Rectal smooth muscle tissue (tissue), 1 donor: ENCODE measurements around the gene MARS1.
"Not testable (repeated sequence)": the region's sequence is repeated elsewhere in the genome, so short reads cannot be mapped to it uniquely, and the experiment has no call there.

Source experiments
- H3K27ac ChIP-seq: one replicate; pipeline ENCODE4 v1.7.0; 2013; ENCODE audit warnings: low read depth, low read length, inconsistent platforms
- H3K27me3 ChIP-seq: one replicate; pipeline ENCODE4 v1.7.0; 2013; ENCODE audit warnings: low read length; ENCODE audit not compliant: control insufficient read depth, insufficient read depth
- H3K36me3 ChIP-seq: one replicate; pipeline ENCODE4 v1.7.0; 2013; ENCODE audit warnings: low read length; ENCODE audit not compliant: control insufficient read depth, insufficient read depth
- H3K4me1 ChIP-seq: one replicate; pipeline ENCODE4 v1.7.0; 2013; ENCODE audit warnings: low read length; ENCODE audit not compliant: control insufficient read depth, insufficient read depth
- H3K4me3 ChIP-seq: one replicate; pipeline ENCODE4 v1.7.0; 2013; ENCODE audit warnings: low read length
- H3K9ac ChIP-seq: one replicate; pipeline ENCODE4 v1.7.0; 2013; ENCODE audit warnings: low read length

Gene MARS1

DNA sequence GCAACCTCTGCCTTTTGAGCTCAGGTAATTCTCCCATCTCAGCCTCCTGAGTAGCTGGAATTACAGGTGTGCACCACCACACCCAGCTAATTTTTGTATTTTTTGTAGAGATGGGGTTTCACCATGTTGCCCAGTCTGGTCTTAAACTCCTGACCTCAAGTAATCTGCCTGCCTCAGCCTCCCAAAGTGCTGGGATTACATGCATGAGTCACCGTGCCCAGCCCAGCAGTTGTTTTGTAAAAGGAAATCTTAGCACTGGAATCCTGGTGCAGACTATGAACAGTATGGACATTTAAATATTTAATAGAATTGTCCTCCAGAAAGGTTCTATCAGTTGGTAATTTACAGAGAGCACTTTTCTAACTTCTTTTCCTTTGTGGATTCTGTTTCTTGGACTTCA is 73.2 kb downstream of the MARS1 start:
- H3K9ac ChIP-seq, H3K4me3 ChIP-seq, H3K4me1 ChIP-seq, H3K27ac ChIP-seq, H3K27me3 ChIP-seq, H3K36me3 ChIP-seq: not testable (repeated sequence)

DNA sequence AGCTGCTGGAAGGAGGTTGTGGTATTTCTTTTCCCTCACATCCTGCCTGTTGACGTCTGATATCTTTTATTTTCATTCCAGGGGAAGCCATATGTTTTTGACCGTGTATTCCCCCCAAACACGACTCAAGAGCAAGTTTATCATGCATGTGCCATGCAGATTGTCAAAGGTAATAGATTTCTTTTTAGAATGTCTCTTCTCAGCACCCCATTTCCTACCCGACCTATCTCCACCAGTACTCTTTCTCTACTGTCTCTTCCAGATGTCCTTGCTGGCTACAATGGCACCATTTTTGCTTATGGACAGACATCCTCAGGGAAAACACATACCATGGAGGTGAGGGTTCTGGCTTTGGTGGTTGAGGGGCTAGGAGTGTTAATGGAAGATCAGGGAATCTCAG is 75.5 kb downstream of the MARS1 start:
- no peak overlapping the region for H3K4me3 ChIP-seq
- no peak overlapping the region for H3K9ac ChIP-seq
- H3K27ac ChIP-seq, result no peak overlapping the region
- no peaks in the 10 kb centered on the region for H3K36me3 ChIP-seq
- no peaks in the 10 kb centered on the region for H3K27me3 ChIP-seq
- H3K4me1 ChIP-seq, result no peaks in the 10 kb centered on the region

DNA sequence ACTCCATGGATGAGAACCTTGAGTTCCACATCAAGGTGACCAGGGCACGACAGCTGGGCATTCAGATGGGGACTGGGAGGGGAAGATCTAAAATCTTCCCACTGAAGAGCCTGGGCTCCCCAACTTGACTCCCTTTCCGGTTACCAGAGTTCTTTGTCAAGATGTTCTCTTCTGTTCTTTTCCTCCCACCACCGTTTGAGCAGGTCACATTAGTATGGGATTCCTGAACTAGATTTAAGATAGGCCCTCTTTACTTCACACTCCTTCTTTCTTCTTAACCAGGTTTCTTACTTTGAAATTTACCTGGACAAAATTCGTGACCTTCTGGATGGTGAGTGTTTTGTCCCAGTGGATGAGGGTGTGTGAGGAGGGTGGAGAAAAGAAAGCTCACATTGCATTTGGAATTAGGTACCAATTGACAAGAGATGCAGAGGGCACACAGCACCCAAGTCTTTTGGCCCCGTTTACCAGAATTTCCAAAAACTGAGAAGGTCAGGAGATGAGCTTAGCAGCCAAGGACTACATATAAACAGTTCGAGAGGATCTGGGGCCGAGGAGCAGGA is 76.4 kb downstream of the MARS1 start:
- Histone ChIP-seq H3K4me1 (no peaks in the 10 kb centered on the region), H3K36me3 (no peaks in the 10 kb centered on the region), H3K27ac (no peak overlapping the region), H3K27me3 (no peaks in the 10 kb centered on the region), H3K9ac (no peak overlapping the region), H3K4me3 (no peak overlapping the region)
